Panc1 (cell line): ENCODE results near the gene NOA1. TPM values are rescaled to one million over a fixed set of nuclear protein-coding genes. Genes with fewer than 3 reads are reported as not detected.
A peak's percentile ranks its signal among the peaks of the same experiment; 100 is the strongest.

Experiments used
- ATAC-seq: fragments of 200-7000 bp; cut with Tn5 transposase; 2 replicates; pipeline ENCODE4 v1.9.1; 2020; ENCODE audit warnings: mild to moderate bottlenecking, moderate library complexity
- BruUV-seq: library from RNA; stranded (reverse); fragments of 400-500 nt; replicated peaks from 2 replicates; lab custom pipeline; 2021; lab: Mats Ljungman, UMichigan
- CTCF ChIA-PET: fragments of 300-600 bp; sonication (Branson Sonifier 250); formaldehyde crosslinking; loops from one replicate; lab custom pipeline; 2022; ENCODE audit warnings: antibody characterized with exemption; lab: Charles Lee
- POLR2A ChIA-PET: fragments of 300-600 bp; sonication (Branson Sonifier 250); formaldehyde crosslinking; loops from one replicate; lab custom pipeline; 2022; ENCODE audit warnings: antibody characterized with exemption; lab: Charles Lee
- DNase-seq: peaks from one replicate; pipeline ENCODE4 v3.0.0-alpha.2; 2010; ENCODE audit warnings: low read depth, low spot score
- H3K27ac ChIP-seq: 2 replicates; pipeline ENCODE4 v1.5.1; 2011; ENCODE audit warnings: mild to moderate bottlenecking, low read length, inconsistent platforms
- H3K27me3 ChIP-seq: fragments of 200-500 bp; sonication (Bioruptor generic); 2 replicates; pipeline ENCODE4 v1.6.0; 2014; ENCODE audit warnings: low read length, inconsistent platforms; ENCODE audit not compliant: control insufficient read depth, insufficient read depth
- H3K36me3 ChIP-seq: fragments of 200-500 bp; sonication (Bioruptor generic); 2 replicates; pipeline ENCODE4 v1.5.1; 2014; ENCODE audit warnings: inconsistent platforms, mild to moderate bottlenecking, low read length, moderate library complexity; ENCODE audit not compliant: control insufficient read depth, insufficient read depth
- H3K4me1 ChIP-seq: 2 replicates; pipeline ENCODE4 v1.5.1; 2011; ENCODE audit warnings: inconsistent platforms, mild to moderate bottlenecking, low read length, moderate library complexity; ENCODE audit not compliant: control insufficient read depth, insufficient read depth
- H3K4me3 ChIP-seq, 2 experiments: 2 replicates each; pipeline ENCODE4 v1.5.1; 2011 to 2012; ENCODE audit warnings: low read depth in 2 of 2, low read length in 2 of 2, mild to moderate bottlenecking in 2 of 2, inconsistent platforms in 1 of 2, moderate library complexity in 1 of 2
- H3K9me3 ChIP-seq: fragments of 200-500 bp; sonication (Bioruptor generic); 2 replicates; pipeline ENCODE4 v1.5.1; 2014; ENCODE audit warnings: low read depth, mild to moderate bottlenecking, inconsistent platforms, low read length, moderate library complexity; ENCODE audit not compliant: control insufficient read depth, insufficient read depth
- POLR2AphosphoS5 ChIP-seq: IDR thresholded peaks from 2 replicates; pipeline ENCODE4 v1.6.1; 2012; ENCODE audit warnings: mild to moderate bottlenecking, low read depth, low read length, moderate library complexity
- REST ChIP-seq, 2 experiments: IDR thresholded peaks; 2 replicates each; pipeline ENCODE4 v1.6.1; 2011 to 2012; ENCODE audit warnings: low read depth in 2 of 2, control low read depth in 1 of 2, low read length in 1 of 2, mild to moderate bottlenecking in 1 of 2, moderate library complexity in 1 of 2; ENCODE audit not compliant: insufficient read depth in 1 of 2
- SIN3A ChIP-seq: IDR thresholded peaks from 2 replicates; pipeline ENCODE4 v1.6.1; 2012; ENCODE audit warnings: low read depth, mild to moderate bottlenecking, low read length, moderate library complexity, borderline replicate concordance; ENCODE audit not compliant: insufficient read depth
- TCF7L2 ChIP-seq: IDR thresholded peaks from 2 replicates; pipeline ENCODE4 v1.6.1; 2011; ENCODE audit warnings: mild to moderate bottlenecking, low read depth, low read length, inconsistent platforms
- in situ Hi-C: cut with HindIII; loops from 2 replicates; pipeline ENCODE4 v1.10.0; 2016; ENCODE audit warnings: low sequenced_read_pairs, low pct_unique_long_range_greater_than_20kb
- intact Hi-C: fragments of 100-400 bp; cut with micrococcal nuclease; formaldehyde crosslinking; loops from one replicate; pipeline ENCODE4 v1.10.0; 2022; ENCODE audit not compliant: unreplicated experiment
- total RNA-seq: library from RNA; stranded (reverse); gene quantifications from one replicate; pipeline ENCODE4 v1.2.1, GENCODE V29; 2021; ENCODE audit not compliant: unreplicated experiment
- TF ChIP-seq, protein P1 (sequence below): fragments of 450-650 bp; IDR thresholded peaks from 2 replicates; pipeline ENCODE4 v1.5.1; 2017; ENCODE audit warnings: mild to moderate bottlenecking

Gene NOA1
- total RNA-seq, 1 experiment from 2014 or later, result 11.8 TPM

DNA sequence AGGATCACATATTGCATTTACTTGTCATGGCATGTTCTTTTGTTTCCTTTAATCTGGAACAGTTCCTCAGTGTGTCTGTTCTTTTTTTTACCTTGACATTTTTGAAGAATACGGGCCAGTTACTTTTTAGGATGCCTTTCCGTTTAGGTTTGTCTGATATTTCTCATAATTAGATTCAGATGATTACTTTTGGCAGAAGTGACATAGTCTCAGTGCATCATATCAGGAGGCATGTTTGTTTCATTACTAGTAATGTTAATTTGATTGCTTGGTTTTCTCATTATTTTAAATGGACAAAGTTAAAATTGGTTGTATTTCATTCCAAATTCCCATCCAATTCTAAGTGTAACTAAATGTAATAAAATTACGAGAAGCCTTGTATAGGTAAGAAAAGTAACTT, 9.5 kb upstream of the NOA1 start:
- intact Hi-C loops, result no loop called here
- no TSS peak for BruUV-seq
- Histone ChIP-seq H3K9me3 (no peaks in the 10 kb centered on the region), H3K4me3 (no peak overlapping the region), H3K27me3 (no peaks in the 10 kb centered on the region), H3K4me1 (peaks cover 4% of the 10 kb centered on the region), H3K27ac (no peak overlapping the region), H3K36me3 (peaks cover 23% of the 10 kb centered on the region)
- CTCF ChIA-PET, result no interaction called here
- POLR2A ChIA-PET, result no interaction called here
- TF ChIP-seq SIN3A (no peak), REST (IDR thresholded peaks at IDR 0.05; ENCODE audit: insufficient read depth in 1 of 2, low read depth in 2 of 2, low read length in 1 of 2) (no peak), TCF7L2 (no peak), POLR2AphosphoS5 (no peak)
- TF ChIP-seq, protein P1, sequence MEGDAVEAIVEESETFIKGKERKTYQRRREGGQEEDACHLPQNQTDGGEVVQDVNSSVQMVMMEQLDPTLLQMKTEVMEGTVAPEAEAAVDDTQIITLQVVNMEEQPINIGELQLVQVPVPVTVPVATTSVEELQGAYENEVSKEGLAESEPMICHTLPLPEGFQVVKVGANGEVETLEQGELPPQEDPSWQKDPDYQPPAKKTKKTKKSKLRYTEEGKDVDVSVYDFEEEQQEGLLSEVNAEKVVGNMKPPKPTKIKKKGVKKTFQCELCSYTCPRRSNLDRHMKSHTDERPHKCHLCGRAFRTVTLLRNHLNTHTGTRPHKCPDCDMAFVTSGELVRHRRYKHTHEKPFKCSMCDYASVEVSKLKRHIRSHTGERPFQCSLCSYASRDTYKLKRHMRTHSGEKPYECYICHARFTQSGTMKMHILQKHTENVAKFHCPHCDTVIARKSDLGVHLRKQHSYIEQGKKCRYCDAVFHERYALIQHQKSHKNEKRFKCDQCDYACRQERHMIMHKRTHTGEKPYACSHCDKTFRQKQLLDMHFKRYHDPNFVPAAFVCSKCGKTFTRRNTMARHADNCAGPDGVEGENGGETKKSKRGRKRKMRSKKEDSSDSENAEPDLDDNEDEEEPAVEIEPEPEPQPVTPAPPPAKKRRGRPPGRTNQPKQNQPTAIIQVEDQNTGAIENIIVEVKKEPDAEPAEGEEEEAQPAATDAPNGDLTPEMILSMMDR, result no peak
- no peak for ATAC-seq
- no peak for DNase-seq
- in situ Hi-C loops, result no loop called here

DNA sequence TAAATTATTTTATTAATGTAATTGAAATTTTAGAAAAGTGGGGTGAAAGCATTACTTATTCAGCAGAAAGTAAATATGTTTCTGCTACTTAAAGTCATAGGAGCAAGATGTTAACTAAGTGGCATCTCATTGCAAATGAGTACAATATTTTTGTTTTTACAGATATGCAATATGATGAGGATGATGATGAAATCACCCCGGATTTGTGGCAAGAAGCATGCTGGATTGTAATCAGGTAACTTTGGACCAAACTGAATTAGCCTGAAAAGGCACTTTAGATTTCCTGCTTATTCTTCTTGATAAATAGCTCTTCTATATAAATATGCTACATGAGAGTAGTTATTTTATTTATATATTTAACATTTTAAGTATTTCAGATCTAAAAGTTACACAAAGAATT, 8.8 kb upstream of the NOA1 start:
- H3K27me3 ChIP-seq, result no peaks in the 10 kb centered on the region
- no peaks in the 10 kb centered on the region for H3K9me3 ChIP-seq
- CTCF ChIA-PET, result no interaction called here
- peaks cover 21% of the 10 kb centered on the region for H3K36me3 ChIP-seq
- H3K4me3 ChIP-seq, result no peak overlapping the region
- DNase-seq (no peak), ATAC-seq (no peak)
- POLR2A ChIA-PET, result no interaction called here
- no TSS peak for BruUV-seq
- in situ Hi-C loops (no loop called here), intact Hi-C loops (no loop called here)
- H3K27ac ChIP-seq, result no peak overlapping the region
- TF ChIP-seq, protein P1, result no peak
- no peak for TF ChIP-seq TCF7L2
- peaks cover 12% of the 10 kb centered on the region for H3K4me1 ChIP-seq

GRCh38 chr4:56981795-56982201, 4.4 kb upstream of the NOA1 start:
- BruUV-seq, result no TSS peak
- ChIA-PET POLR2A (no interaction called here), CTCF (no interaction called here)
- peaks cover 9% of the 10 kb centered on the region for H3K36me3 ChIP-seq
- H3K4me1 ChIP-seq, result peaks cover 13% of the 10 kb centered on the region
- no peaks in the 10 kb centered on the region for H3K27me3 ChIP-seq
- H3K9me3 ChIP-seq, result no peaks in the 10 kb centered on the region
- intact Hi-C loops (no loop called here), in situ Hi-C loops (no loop called here)
- no peak for TF ChIP-seq POLR2AphosphoS5
- TF ChIP-seq TCF7L2, result no peak
- no peak for TF ChIP-seq REST (IDR thresholded peaks at IDR 0.05; ENCODE audit: insufficient read depth in 1 of 2, low read depth in 2 of 2, low read length in 1 of 2)
- TF ChIP-seq, protein P1, result no peak
- TF ChIP-seq SIN3A, result no peak
- H3K27ac ChIP-seq, result no peak overlapping the region
- DNase-seq (no peak), ATAC-seq (no peak)
- peak overlapping the region in 1 of 2 experiments; percentile 13; a peak in 1 of 4 replicates for H3K4me3 ChIP-seq
